Liver (tissue), 9 donors: Measurements from ENCODE around the gene ATP8B3. TPM values are rescaled to one million over a fixed set of nuclear protein-coding genes. Genes with fewer than 3 reads are reported as not detected.

Experiments
- DNase-seq: peaks from one replicate; pipeline ENCODE4 v3.0.0-alpha.2; 2017; ENCODE audit warnings: low spot score
- H3K27ac ChIP-seq, 2 donors: one replicate each; pipeline ENCODE4 v1.7.0; 2013; ENCODE audit warnings: inconsistent platforms in 2 of 2, low read length in 2 of 2, control low read depth in 1 of 2, low read depth in 1 of 2, mild to moderate bottlenecking in 1 of 2
- H3K27me3 ChIP-seq, 4 donors: one replicate each; pipeline versions ENCODE4 v1.6.1 to v1.7.0; 2013; ENCODE audit warnings: low read length in 3 of 4, inconsistent platforms in 1 of 4, mild to moderate bottlenecking in 1 of 4, moderate library complexity in 1 of 4; ENCODE audit not compliant: control insufficient read depth in 4 of 4, insufficient read depth in 4 of 4
- H3K36me3 ChIP-seq, 4 donors: one replicate each; pipeline versions ENCODE4 v1.6.1 to v1.7.0; 2013; ENCODE audit warnings: low read length in 3 of 4, mild to moderate bottlenecking in 3 of 4, low read depth in 1 of 4, moderate library complexity in 1 of 4; ENCODE audit not compliant: control insufficient read depth in 4 of 4, insufficient read depth in 3 of 4
- H3K4me1 ChIP-seq, 4 donors: one replicate each; pipeline versions ENCODE4 v1.6.1 to v1.7.0; 2013; ENCODE audit warnings: low read length in 3 of 4, mild to moderate bottlenecking in 3 of 4, moderate library complexity in 1 of 4; ENCODE audit not compliant: control insufficient read depth in 4 of 4, insufficient read depth in 4 of 4
- H3K4me3 ChIP-seq, 3 donors: one replicate each; pipeline versions ENCODE4 v1.6.1 to v1.7.0; 2013; ENCODE audit warnings: low read length in 3 of 3, control low read depth in 1 of 3, low read depth in 1 of 3, mild to moderate bottlenecking in 1 of 3
- H3K9ac ChIP-seq, 2 donors: one replicate each; pipeline ENCODE4 v1.7.0; 2013; ENCODE audit warnings: low read length in 2 of 2, mild to moderate bottlenecking in 2 of 2, moderate library complexity in 2 of 2, control low read depth in 1 of 2, low read depth in 1 of 2
- H3K9me3 ChIP-seq, 4 donors: one replicate each; pipeline versions ENCODE4 v1.6.1 to v1.7.0; 2013; ENCODE audit warnings: low read length in 3 of 4; ENCODE audit not compliant: control insufficient read depth in 4 of 4
- ATF3 ChIP-seq: IDR thresholded peaks from 2 replicates; pipeline ENCODE4 v1.6.1; 2016; ENCODE audit warnings: antibody characterized with exemption
- CTCF ChIP-seq: fragments of 150-350 bp; IDR thresholded peaks from 2 replicates; pipeline ENCODE4 v1.5.1; 2017; ENCODE audit warnings: improper control_type of control experiment, low read depth, low read length; ENCODE audit not compliant: missing input control
- EGR1 ChIP-seq, 2 donors: IDR thresholded peaks; 2 replicates each; pipeline ENCODE4 v1.6.1; 2016 to 2018; ENCODE audit warnings: antibody characterized with exemption in 2 of 2, low read depth in 2 of 2
- FOXA1 ChIP-seq: IDR thresholded peaks from 2 replicates; pipeline ENCODE4 v1.6.1; 2016; ENCODE audit warnings: antibody characterized with exemption
- FOXA2 ChIP-seq: IDR thresholded peaks from 2 replicates; pipeline ENCODE4 v1.6.1; 2016; ENCODE audit warnings: antibody characterized with exemption
- GABPA ChIP-seq, 2 donors: IDR thresholded peaks in 1 of 2; conservative IDR thresholded peaks in 1 of 2; 2 replicates each; pipeline ENCODE4 v1.6.1; 2016; ENCODE audit warnings: antibody characterized with exemption in 2 of 2, mild to moderate bottlenecking in 1 of 2, moderate library complexity in 1 of 2
- HNF4A ChIP-seq, 2 donors: conservative IDR thresholded peaks; 2 replicates each; pipeline ENCODE4 v1.6.1; 2016; ENCODE audit warnings: antibody characterized with exemption in 2 of 2, mild to moderate bottlenecking in 2 of 2
- HNF4G ChIP-seq: IDR thresholded peaks from 2 replicates; pipeline ENCODE4 v1.6.1; 2016; ENCODE audit warnings: antibody characterized with exemption
- JUND ChIP-seq, 2 donors: IDR thresholded peaks; 2 replicates each; pipeline ENCODE4 v1.6.1; 2016; ENCODE audit warnings: antibody characterized with exemption in 2 of 2
- MAX ChIP-seq: IDR thresholded peaks from 2 replicates; pipeline ENCODE4 v1.6.1; 2016; ENCODE audit warnings: antibody characterized with exemption
- NR2F2 ChIP-seq: IDR thresholded peaks from 2 replicates; pipeline ENCODE4 v1.6.1; 2016; ENCODE audit warnings: antibody characterized with exemption
- RAD21 ChIP-seq, 2 donors: IDR thresholded peaks; 2 replicates each; pipeline ENCODE4 v1.6.1; 2016; ENCODE audit warnings: antibody characterized with exemption in 2 of 2, mild to moderate bottlenecking in 2 of 2
- REST ChIP-seq: IDR thresholded peaks from 2 replicates; pipeline ENCODE4 v1.6.1; 2016; ENCODE audit warnings: antibody characterized with exemption, mild to moderate bottlenecking
- RXRA ChIP-seq, 2 donors: IDR thresholded peaks; 2 replicates each; pipeline ENCODE4 v1.6.1; 2017 to 2018; ENCODE audit warnings: antibody characterized with exemption in 2 of 2, mild to moderate bottlenecking in 1 of 2
- SP1 ChIP-seq: IDR thresholded peaks from 2 replicates; pipeline ENCODE4 v1.6.1; 2018; ENCODE audit warnings: antibody characterized with exemption, mild to moderate bottlenecking
- TAF1 ChIP-seq: conservative IDR thresholded peaks from 2 replicates; pipeline ENCODE4 v1.6.1; 2016; ENCODE audit warnings: antibody characterized with exemption, mild to moderate bottlenecking
- YY1 ChIP-seq: IDR thresholded peaks from 2 replicates; pipeline ENCODE4 v1.6.1; 2016; ENCODE audit warnings: antibody characterized with exemption, mild to moderate bottlenecking
- ZBTB33 ChIP-seq: IDR thresholded peaks from 2 replicates; pipeline ENCODE4 v1.6.1; 2016; ENCODE audit warnings: antibody characterized with exemption
- WGBS: extraction: QIAGEN DNeasy Blood & Tissue Kit; methylation state at CpG from one replicate; pipeline ENCODE4 v1.1.7; 2013; 5-methylcytosine and 5-hydroxymethylcytosine counted together
- polyA plus RNA-seq, 2 donors: library from polyadenylated mRNA; stranded (reverse) in 1 of 2; unstranded in 1 of 2; fragments of 200-250 nt in 1 of 2; fragments of >200 nt in 1 of 2; fragmentation: Nextera tagmentation in 1 of 2; extraction: Ambion mirVana in 1 of 2; gene quantifications; one replicate each; pipeline versions ENCODE4 v1.2.1 to v1.2.3, GENCODE V29; 2013 to 2015
- total RNA-seq, 2 donors: library from RNA; depleted of rRNA; stranded (reverse); fragments of >200 nt; gene quantifications; one replicate each; pipeline ENCODE4 v1.2.3, GENCODE V29; 2014
- donor health status: healthy.
- donor health status: healthy.
- donor health status: healthy.
- donor health status: healthy.
- donor health status: healthy.

ATP8B3 gene
- total and polyA plus RNA-seq, 4 donors: 0.42 to 3.1 (median 0.52) TPM

GRCh38 chr19:1779574-1779973, 32.5 kb downstream of the ATP8B3 start:
- no peak overlapping the region for H3K27ac ChIP-seq
- H3K27me3 ChIP-seq: peaks cover 3 to 8% (median 8%) of the 10 kb centered on the region in 4 donors
- no peak overlapping the region for H3K9ac ChIP-seq
- no peak overlapping the region for H3K4me3 ChIP-seq
- TF ChIP-seq TAF1: no peak
- TF ChIP-seq SP1: no peak
- TF ChIP-seq JUND (IDR thresholded peaks at IDR 0.05): no peak
- no peak for TF ChIP-seq RXRA (IDR thresholded peaks at IDR 0.05)
- no peak for TF ChIP-seq NR2F2
- TF ChIP-seq YY1: no peak
- TF ChIP-seq HNF4A (conservative IDR thresholded peaks at IDR 0.05): no peak
- TF ChIP-seq RAD21 (IDR thresholded peaks at IDR 0.05): no peak
- TF ChIP-seq GABPA (IDR thresholded peaks at IDR 0.05 in 1 of 2, conservative IDR thresholded peaks at IDR 0.05 in 1 of 2): no peak
- TF ChIP-seq ZBTB33: no peak
- no peak for TF ChIP-seq EGR1 (IDR thresholded peaks at IDR 0.05; ENCODE audit: low read depth in 2 of 2)
- no peak for TF ChIP-seq ATF3
- TF ChIP-seq HNF4G: no peak
- no peak for TF ChIP-seq FOXA1
- no peak for TF ChIP-seq CTCF
- TF ChIP-seq REST: no peak
- TF ChIP-seq FOXA2: no peak
- TF ChIP-seq MAX: no peak
- no peaks in the 10 kb centered on the region for H3K36me3 ChIP-seq
- WGBS: 40% methylated on average over 16 of the region's 16 CpGs
- no peaks in the 10 kb centered on the region for H3K4me1 ChIP-seq
- peaks cover 4 to 11% (median 8%) of the 10 kb centered on the region in 4 donors for H3K9me3 ChIP-seq
- no peak for DNase-seq
